HepG2 (cell line): Measurements from ENCODE around the gene RUNX2. TPM values are rescaled to one million over a fixed set of nuclear protein-coding genes. Genes with fewer than 3 reads are reported as not detected.

Experiments used
- AGO1 ChIP-seq: fragments of 200-400 bp; formaldehyde crosslinking; IDR thresholded peaks from 2 replicates; pipeline ENCODE4 v1.6.1; 2017; ENCODE audit warnings: mild to moderate bottlenecking, low read depth, low read length, moderate library complexity; ENCODE audit not compliant: poor library complexity, severe bottlenecking
- AGO2 ChIP-seq: fragments of 200-400 bp; formaldehyde crosslinking; optimal IDR thresholded peaks from 2 replicates; pipeline ENCODE3; 2017; ENCODE audit warnings: mild to moderate bottlenecking, low read depth, low read length, moderate library complexity
- ATF7-NPFF ChIP-seq: sonication (generic); formaldehyde crosslinking; IDR thresholded peaks from 2 replicates; pipeline ENCODE4 v1.8.1; 2023; ENCODE audit warnings: mild to moderate bottlenecking, low read depth, missing genetic modification reagents, moderate library complexity
- CCAR2 ChIP-seq: fragments of 200-400 bp; formaldehyde crosslinking; optimal IDR thresholded peaks from 2 replicates; pipeline ENCODE3; 2018; ENCODE audit warnings: low read depth, mild to moderate bottlenecking, low read length, moderate library complexity
- CCDC6 ChIP-seq: sonication (generic); formaldehyde crosslinking; IDR thresholded peaks from 2 replicates; pipeline ENCODE4 v1.8.1; 2022; ENCODE audit warnings: mild to moderate bottlenecking, missing genetic modification reagents, moderate library complexity
- FLYWCH1 ChIP-seq: sonication (generic); formaldehyde crosslinking; IDR thresholded peaks from 2 replicates; pipeline ENCODE4 v1.8.1; 2023; ENCODE audit warnings: mild to moderate bottlenecking, missing genetic modification reagents
- HNF1A ChIP-seq, 2 experiments: sonication (generic) in 1 of 2; formaldehyde crosslinking in 1 of 2; IDR thresholded peaks; 2 replicates each; pipeline versions ENCODE4 v1.4.0 to v1.6.1; 2016 to 2020; ENCODE audit warnings: borderline replicate concordance in 1 of 2, low read depth in 1 of 2, mild to moderate bottlenecking in 1 of 2, missing genetic modification reagents in 1 of 2
- KAT8 ChIP-seq: IDR thresholded peaks from 2 replicates; pipeline ENCODE4 v1.6.1; 2016; ENCODE audit warnings: missing genetic modification reagents, missing compliant biosample characterization
- MATR3 ChIP-seq: sonication (generic); formaldehyde crosslinking; IDR thresholded peaks from 2 replicates; pipeline ENCODE4 v1.4.0; 2020; ENCODE audit warnings: missing genetic modification reagents
- MED13 ChIP-seq: sonication (generic); formaldehyde crosslinking; IDR thresholded peaks from 2 replicates; pipeline ENCODE4 v1.5.0; 2020; ENCODE audit warnings: missing genetic modification reagents
- NR2C2 ChIP-seq: sonication (generic); formaldehyde crosslinking; IDR thresholded peaks from 2 replicates; pipeline ENCODE4 v1.4.0; 2020; ENCODE audit warnings: missing genetic modification reagents, mild to moderate bottlenecking, moderate library complexity, borderline replicate concordance
- NRL ChIP-seq: sonication (generic); formaldehyde crosslinking; IDR thresholded peaks from 2 replicates; pipeline ENCODE4 v1.5.0; 2020; ENCODE audit warnings: missing genetic modification reagents, mild to moderate bottlenecking, moderate library complexity, borderline replicate concordance
- SKI ChIP-seq: fragments of 450-650 bp; IDR thresholded peaks from one replicate; pipeline ENCODE4 v1.6.1; 2018; ENCODE audit warnings: mild to moderate bottlenecking; ENCODE audit not compliant: partially characterized antibody
- TCF7 ChIP-seq: sonication (generic); IDR thresholded peaks from 2 replicates; pipeline ENCODE4 v1.6.1; 2016; ENCODE audit warnings: antibody characterized with exemption, low read depth
- THYN1 ChIP-seq: sonication (generic); formaldehyde crosslinking; IDR thresholded peaks from 2 replicates; pipeline ENCODE4 v1.8.1; 2023; ENCODE audit warnings: low read depth, mild to moderate bottlenecking, moderate library complexity, missing genetic modification reagents, borderline replicate concordance
- ZFX ChIP-seq: sonication (generic); formaldehyde crosslinking; IDR thresholded peaks from 2 replicates; pipeline ENCODE4 v1.4.0; 2020; ENCODE audit warnings: mild to moderate bottlenecking, low read depth, missing genetic modification reagents, moderate library complexity
- ZGPAT ChIP-seq: IDR thresholded peaks from 2 replicates; pipeline ENCODE4 v1.6.1; 2016; ENCODE audit warnings: mild to moderate bottlenecking
- ZMYM3 ChIP-seq: sonication (generic); formaldehyde crosslinking; IDR thresholded peaks from 2 replicates; pipeline ENCODE4 v1.5.1; 2020; ENCODE audit warnings: mild to moderate bottlenecking, missing genetic modification reagents
- ZNF12 ChIP-seq: sonication (generic); formaldehyde crosslinking; IDR thresholded peaks from 2 replicates; pipeline ENCODE4 v1.5.0; 2020; ENCODE audit warnings: missing genetic modification reagents
- ZNF282 ChIP-seq: fragments of 450-650 bp; IDR thresholded peaks from 2 replicates; pipeline ENCODE4 v1.6.1; 2018; ENCODE audit not compliant: partially characterized antibody
- ZNF382 ChIP-seq: sonication (generic); formaldehyde crosslinking; IDR thresholded peaks from 2 replicates; pipeline ENCODE4 v1.5.0; 2020; ENCODE audit warnings: missing genetic modification reagents, mild to moderate bottlenecking, borderline replicate concordance
- ZNF530 ChIP-seq: sonication (generic); formaldehyde crosslinking; IDR thresholded peaks from 2 replicates; pipeline ENCODE4 v1.5.0; 2020; ENCODE audit warnings: low read depth, mild to moderate bottlenecking, missing genetic modification reagents
- ZSCAN20 ChIP-seq: sonication (generic); formaldehyde crosslinking; IDR thresholded peaks from 2 replicates; pipeline ENCODE4 v1.4.0; 2020; ENCODE audit warnings: missing genetic modification reagents, mild to moderate bottlenecking, borderline replicate concordance
- polyA plus RNA-seq, 8 experiments: library from polyadenylated mRNA; depleted of rRNA in 3 of 8; stranded (reverse) in 7 of 8; unstranded in 1 of 8; fragments of >200 nt; fragmentation: Illumina TruSeq in 4 of 8; extraction: Trizol in 4 of 8; gene quantifications; 2 replicates each; pipeline versions ENCODE4 v1.2.1 to v1.2.3, GENCODE V29; 2011 to 2016; ENCODE audit warnings: low read depth in 4 of 8, missing spikeins in 1 of 8, mixed read lengths in 1 of 8; ENCODE audit not compliant: insufficient read depth in 1 of 8
- total RNA-seq, 5 experiments: library from RNA; depleted of rRNA; stranded (reverse); fragments of >200 nt; fragmentation: Illumina TruSeq; extraction: Trizol; gene quantifications; 2 replicates each; pipeline ENCODE4 v1.2.3, GENCODE V29; 2016; ENCODE audit warnings: low read depth in 1 of 5
- TF ChIP-seq, protein P1 (sequence below): sonication (generic); formaldehyde crosslinking; IDR thresholded peaks from 2 replicates; pipeline ENCODE4 v1.8.1; 2023; ENCODE audit warnings: mild to moderate bottlenecking, missing genetic modification reagents, borderline replicate concordance

The RUNX2 gene
- total and polyA plus RNA-seq, 2 of the 13 experiments (the other 11 are each of a cell fraction or from before 2014, with no cell fraction given): not detected

GRCh38 chr6:45377554-45378333, 49.6 kb downstream of the RUNX2 start, which contains the start of gene SUPT3H (continued):
- TF ChIP-seq ZNF282 (no peak), THYN1 (CRISPR knock-in tag) (no peak), AGO1 (peak; percentile 69), FLYWCH1 (CRISPR knock-in tag) (peak; percentile 93; the same call in 1 of the 2 replicates), ZFX (CRISPR knock-in tag) (peak; percentile 98), ZNF530 (CRISPR knock-in tag) (0 out of 2 replicates have a peak, but pooled peaks have one; percentile 52), ZMYM3 (CRISPR knock-in tag) (peak; percentile 14; the same call in 1 of the 2 replicates), CCDC6 (peak; percentile 74; the same call in 1 of the 2 replicates), MED13 (CRISPR knock-in tag) (peak; percentile 68), AGO2 (peak; percentile 75), KAT8 (peak; percentile 91), HNF1A (IDR thresholded peaks at IDR 0.05; ENCODE audit: low read depth) (no peak), HNF1A (CRISPR knock-in tag; IDR thresholded peaks at IDR 0.05; ENCODE audit: borderline replicate concordance) (peak; percentile 78; the same call in 1 of the 2 replicates), ZSCAN20 (CRISPR knock-in tag) (peak; percentile 84; the same call in 1 of the 2 replicates), MATR3 (no peak), SKI (no peak), ZNF12 (CRISPR knock-in tag) (peak; percentile 72), NRL (CRISPR knock-in tag) (peak; percentile 64; the same call in 1 of the 2 replicates), CCAR2 (no peak), ZGPAT (CRISPR knock-in tag) (peak; percentile 97), ZNF382 (CRISPR knock-in tag) (no peak), ATF7-NPFF (CRISPR knock-in tag) (peak; percentile 93), NR2C2 (peak; percentile 65), TCF7 (0 out of 2 replicates have a peak, but pooled peaks have one; percentile 25)
- TF ChIP-seq, protein P1, sequence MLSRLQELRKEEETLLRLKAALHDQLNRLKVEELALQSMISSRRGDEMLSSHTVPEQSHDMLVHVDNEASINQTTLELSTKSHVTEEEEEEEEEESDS (CRISPR knock-in tag): 0 out of 2 replicates have a peak, but pooled peaks have one; percentile 32
